ENCODE data around the gene CEP83.
"Not testable (repeated sequence)": the region's sequence is repeated elsewhere in the genome, so short reads cannot be mapped to it uniquely, and the experiment has no call there.

CEP83 gene

GRCh38 chr12:94459728-94460615 is at the start of gene CEP83:
Gene CEP83 (minus strand): TSS chr12:94459867. CDS start chr12:94412490, 47,377 bp downstream.
- DNase-seq (ENCODE audit: low spot score): peak; percentile 93

- DNase-seq (ENCODE audit: low spot score): no peak
Observed at GRCh38 chr12:94509317-94509716, 49.6 kb upstream of the CEP83 start.

GRCh38 chr12:94507455-94507854 is 47.8 kb upstream of the CEP83 start:
- no peak for DNase-seq (ENCODE audit: low spot score)

GRCh38 chr12:94504386-94504785 is 44.7 kb upstream of the CEP83 start:
- no peak for DNase-seq (ENCODE audit: low spot score)

GRCh38 chr12:94503619-94504018 is 44.0 kb upstream of the CEP83 start:
- no peak for DNase-seq (ENCODE audit: low spot score)

- DNase-seq (ENCODE audit: low spot score): no peak
Observed at GRCh38 chr12:94500831-94501567, 41.3 kb upstream of the CEP83 start.

- no peak for DNase-seq (ENCODE audit: low spot score)
Observed at GRCh38 chr12:94498698-94499097, 39.0 kb upstream of the CEP83 start.

GRCh38 chr12:94498073-94498472 is 38.4 kb upstream of the CEP83 start:
- DNase-seq (ENCODE audit: low spot score): peak; percentile 40

GRCh38 chr12:94495445-94496115 is 35.9 kb upstream of the CEP83 start:
- DNase-seq (ENCODE audit: low spot score): no peak

- no peak for DNase-seq (ENCODE audit: low spot score)
Observed at GRCh38 chr12:94491489-94491888, 31.8 kb upstream of the CEP83 start.

- peak; percentile 70 for DNase-seq (ENCODE audit: low spot score)
Observed at GRCh38 chr12:94488463-94488862, 28.8 kb upstream of the CEP83 start.

GRCh38 chr12:94481734-94482133 is 22.1 kb upstream of the CEP83 start:
- DNase-seq (ENCODE audit: low spot score): no peak

- DNase-seq (ENCODE audit: low spot score): no peak
Observed at GRCh38 chr12:94469522-94469921, 9.9 kb upstream of the CEP83 start.

- peak; percentile 42 for DNase-seq (ENCODE audit: low spot score)
Observed at GRCh38 chr12:94460616-94460959, 921 bp upstream of the CEP83 start.

GRCh38 chr12:94458877-94459727 is 565 bp downstream of the CEP83 start:
- DNase-seq (ENCODE audit: low spot score): peak; percentile 57

GRCh38 chr12:94457311-94457710 is 2.4 kb downstream of the CEP83 start:
- DNase-seq (ENCODE audit: low spot score): no peak

- not testable (repeated sequence) for DNase-seq (ENCODE audit: low spot score)
Observed at GRCh38 chr12:94454318-94454717, 5.3 kb downstream of the CEP83 start.

- DNase-seq (ENCODE audit: low spot score): no peak
Observed at GRCh38 chr12:94445662-94446061, 14.0 kb downstream of the CEP83 start.

- DNase-seq (ENCODE audit: low spot score): no peak
Observed at GRCh38 chr12:94437303-94437702, 22.4 kb downstream of the CEP83 start.

GRCh38 chr12:94435511-94435927 is 24.1 kb downstream of the CEP83 start:
- peak; percentile 64 for DNase-seq (ENCODE audit: low spot score)

GRCh38 chr12:94434171-94434570 is 25.5 kb downstream of the CEP83 start:
- no peak for DNase-seq (ENCODE audit: low spot score)

GRCh38 chr12:94433744-94434143 is 25.9 kb downstream of the CEP83 start:
- DNase-seq (ENCODE audit: low spot score): no peak

Data from NAMALWA (cell line).